Right kidney (tissue), 9 donors: ENCODE data around the gene OMD.

ENCODE experiments used
- DNase-seq: peaks from one replicate; pipeline ENCODE4 v3.0.0-alpha.2; 2016
- long read RNA-seq, 8 donors: transcript quantifications; one replicate each; lab custom pipeline, GENCODE V29; 2026

Gene OMD
- long read RNA-seq, donor 1, partial matches to known transcripts: 0 of 1 reads
- long read RNA-seq, donor 1, other reads (novel, unspliced or antisense): 0 of 1 reads
- long read RNA-seq, donor 2, partial matches to known transcripts: 0 of 2 reads
- long read RNA-seq, donor 2, other reads (novel, unspliced or antisense): 0 of 2 reads
- long read RNA-seq, donor 3, partial matches to known transcripts: 0 of 1 reads
- long read RNA-seq, donor 3, other reads (novel, unspliced or antisense): 0 of 1 reads
- long read RNA-seq, donor 4: 0 reads
- long read RNA-seq, donor 5: 0 reads
- long read RNA-seq, donor 6: 0 reads
- long read RNA-seq, donor 7: 0 reads
- long read RNA-seq, donor 8, partial matches to known transcripts: 0 of 1 reads
- long read RNA-seq, donor 8, other reads (novel, unspliced or antisense): 0 of 1 reads

DNA sequence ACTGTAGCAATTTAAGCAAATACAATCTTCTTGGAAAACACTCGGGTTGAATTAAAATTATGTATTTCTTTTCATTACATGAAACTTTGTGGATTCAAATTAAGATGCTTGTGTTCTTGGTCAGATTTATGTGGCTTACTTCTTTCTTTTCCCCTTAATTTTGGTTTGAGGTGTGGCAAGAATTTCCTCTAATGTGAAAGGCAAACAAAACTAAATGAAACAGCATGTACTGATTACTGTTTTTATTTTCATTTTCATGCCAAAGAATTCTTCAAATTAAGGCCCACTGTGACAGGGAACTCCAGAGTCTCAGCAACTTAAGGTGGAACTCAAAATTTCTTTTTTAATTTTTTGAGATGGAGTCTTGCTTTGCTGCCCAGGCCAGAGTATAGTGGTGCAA, at the start of gene OMD:
Gene OMD (minus strand): TSS at position 132 of the 400 bp plus-strand sequence. CDS start 6,913 bp downstream, outside the sequence.
- no peak for DNase-seq

DNA sequence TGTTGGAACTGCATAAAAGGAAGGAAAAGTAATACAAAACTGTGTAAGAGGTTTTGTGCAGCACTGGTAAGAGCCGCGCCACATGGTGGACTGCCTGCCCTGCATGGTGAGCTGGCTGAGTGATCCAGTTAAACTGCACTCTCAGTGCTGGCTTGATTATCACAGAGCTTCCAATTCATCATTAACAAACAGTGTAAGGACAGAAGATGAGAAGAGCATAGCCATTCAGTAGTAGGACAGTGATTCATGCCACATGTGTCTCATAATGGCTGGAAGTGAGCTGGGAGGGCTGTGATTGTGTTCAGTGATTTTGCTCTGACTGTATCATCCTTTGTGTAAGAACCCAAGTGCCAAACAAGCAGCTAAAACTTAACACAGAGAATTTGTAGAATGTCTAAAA, 43.9 kb upstream of the OMD start:
- no peak for DNase-seq

DNA sequence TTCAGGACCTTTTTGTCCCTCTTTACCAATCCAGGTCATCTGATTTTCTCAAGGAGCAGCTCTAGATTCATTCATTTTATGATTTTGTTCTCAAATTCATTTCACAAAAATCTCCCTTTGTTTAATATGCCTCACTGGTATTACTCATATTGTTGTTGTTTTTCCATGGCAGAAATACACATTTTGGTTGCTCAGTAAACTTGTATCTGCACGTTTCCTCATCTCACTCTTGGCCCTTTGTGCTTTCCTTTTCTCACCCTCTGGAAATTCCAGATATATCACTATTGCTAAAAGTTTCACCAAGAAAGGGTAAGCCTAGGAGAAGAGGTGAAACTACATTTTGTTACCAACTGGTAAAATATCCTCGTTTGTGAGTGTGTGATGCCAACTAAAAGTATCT, 43.2 kb upstream of the OMD start:
- no peak for DNase-seq

- no peak for DNase-seq
Observed at GRCh38 chr9:92467041-92467440, 42.8 kb upstream of the OMD start.

- DNase-seq: no peak
Observed at GRCh38 chr9:92463984-92464383, 39.7 kb upstream of the OMD start.

- DNase-seq: no peak
Observed at GRCh38 chr9:92463387-92463786, 39.1 kb upstream of the OMD start.

GRCh38 chr9:92457576-92457975, 33.3 kb upstream of the OMD start:
- DNase-seq: no peak

- no peak for DNase-seq
Observed at GRCh38 chr9:92455217-92455616, 30.9 kb upstream of the OMD start.

DNA sequence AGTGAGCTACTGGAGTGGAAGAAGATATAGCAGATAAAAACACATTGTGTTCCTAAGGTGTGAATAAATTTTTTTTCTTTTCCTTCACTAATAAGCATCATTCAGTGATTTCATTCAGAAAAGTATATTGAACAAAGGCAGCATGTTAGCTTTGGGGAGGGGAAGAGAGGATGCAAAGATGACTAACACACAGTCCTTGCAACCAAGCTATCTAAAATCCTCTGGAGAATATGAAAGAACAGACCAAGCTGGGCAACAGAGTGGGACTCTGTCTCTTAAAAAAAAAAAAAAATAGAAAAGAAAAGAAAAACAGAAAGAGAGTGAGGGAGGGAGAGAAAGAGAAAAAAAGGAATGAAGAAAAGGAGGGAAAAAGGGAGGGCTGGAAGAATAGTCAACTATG, 22.3 kb upstream of the OMD start:
- DNase-seq: no peak

- DNase-seq: no peak
Observed at GRCh38 chr9:92444841-92445240, 20.6 kb upstream of the OMD start.

DNA sequence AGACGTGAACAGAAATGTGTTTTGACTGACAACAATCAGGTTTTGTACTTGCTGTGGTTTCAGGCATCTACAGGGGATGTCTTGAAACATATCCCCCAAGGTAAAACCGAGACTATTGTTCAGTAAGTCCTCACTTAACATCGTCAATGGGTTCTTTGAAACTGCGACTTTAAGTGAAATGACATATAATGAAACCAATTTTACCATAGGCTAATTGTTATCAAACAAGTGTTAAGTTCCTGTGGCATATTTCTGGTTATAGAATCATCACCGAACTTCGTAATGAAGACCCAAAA, 16.4 kb upstream of the OMD start:
- DNase-seq: no peak

DNA sequence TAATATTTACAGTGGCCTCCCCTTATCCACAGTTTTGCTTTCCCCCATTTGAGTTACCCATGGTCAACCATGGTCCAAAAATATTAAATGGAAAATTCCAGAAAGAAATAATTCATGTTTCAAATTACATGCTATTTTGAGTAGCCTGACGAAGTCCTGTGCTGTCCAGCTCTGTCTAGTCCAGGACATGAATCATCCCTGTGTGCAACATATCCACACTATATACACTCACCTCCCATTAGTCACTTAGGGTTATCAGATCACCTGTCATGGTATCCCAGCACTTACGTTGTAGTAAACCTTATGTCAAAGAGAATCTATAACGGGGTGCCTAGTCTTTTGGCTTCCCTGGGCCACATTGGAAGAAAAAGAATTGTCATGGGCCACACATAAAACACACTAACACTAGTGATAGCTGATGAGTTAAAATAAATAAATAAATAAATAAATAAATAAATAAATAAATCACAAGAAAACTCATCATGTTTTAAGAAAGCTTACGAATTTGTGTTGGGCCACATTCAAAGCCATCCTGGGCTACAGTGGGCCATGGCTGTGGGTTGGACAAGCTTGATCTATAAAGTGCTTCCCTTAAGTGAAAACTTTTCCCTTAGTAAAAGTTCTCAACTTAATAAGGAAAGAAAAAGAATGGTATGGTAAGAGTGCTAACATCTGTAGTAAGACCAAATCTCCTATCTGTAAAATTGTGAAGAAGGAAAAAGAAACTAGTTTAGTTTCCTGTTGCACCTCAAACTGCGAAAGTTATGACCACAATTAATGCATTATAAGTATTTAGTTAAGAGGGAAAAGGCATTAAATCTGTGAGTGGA, 15.9 kb upstream of the OMD start:
- DNase-seq: no peak

GRCh38 chr9:92438900-92439526, 14.7 kb upstream of the OMD start:
- no peak for DNase-seq

DNA sequence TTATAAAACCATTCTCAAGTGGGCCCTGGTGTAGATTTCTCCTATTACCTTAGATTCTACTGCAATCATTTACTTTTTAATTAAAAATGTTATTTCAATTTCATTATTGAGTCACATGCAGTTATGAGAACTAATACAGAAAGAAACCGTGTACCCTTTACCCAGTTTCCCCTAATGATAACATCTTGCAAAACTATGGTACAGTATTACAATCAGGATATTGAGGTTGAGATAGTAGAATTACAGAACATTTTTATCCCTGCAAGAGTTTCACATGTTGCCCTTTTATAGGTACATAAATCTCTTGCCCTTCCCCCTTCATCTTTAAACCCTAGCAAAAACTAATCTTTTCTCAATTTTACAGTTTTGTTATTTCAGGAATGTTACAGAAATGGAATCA, 11.0 kb upstream of the OMD start:
- no peak for DNase-seq

GRCh38 chr9:92432972-92433548, 8.8 kb upstream of the OMD start:
- DNase-seq: no peak

DNA sequence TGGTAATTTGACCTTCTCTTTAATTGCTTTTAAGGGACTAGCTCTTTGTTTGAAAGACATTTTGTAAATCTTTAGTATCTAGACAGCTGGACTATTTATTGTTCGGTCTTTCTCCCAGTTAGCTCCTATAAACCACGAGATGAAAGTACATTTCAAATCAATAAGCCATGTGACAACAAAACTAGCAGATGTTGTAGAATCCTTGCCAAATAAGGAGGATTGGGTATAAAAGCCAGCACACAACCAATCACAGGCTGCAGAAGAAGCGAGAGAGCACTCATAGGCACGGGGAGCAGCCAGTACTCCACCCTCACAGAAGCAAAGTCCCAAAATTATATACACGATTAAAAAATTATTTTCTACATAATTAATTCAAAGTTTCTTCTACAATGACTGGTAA, 8.1 kb upstream of the OMD start:
- DNase-seq: no peak

- no peak for DNase-seq
Observed at GRCh38 chr9:92429836-92430235, 5.6 kb upstream of the OMD start.

DNA sequence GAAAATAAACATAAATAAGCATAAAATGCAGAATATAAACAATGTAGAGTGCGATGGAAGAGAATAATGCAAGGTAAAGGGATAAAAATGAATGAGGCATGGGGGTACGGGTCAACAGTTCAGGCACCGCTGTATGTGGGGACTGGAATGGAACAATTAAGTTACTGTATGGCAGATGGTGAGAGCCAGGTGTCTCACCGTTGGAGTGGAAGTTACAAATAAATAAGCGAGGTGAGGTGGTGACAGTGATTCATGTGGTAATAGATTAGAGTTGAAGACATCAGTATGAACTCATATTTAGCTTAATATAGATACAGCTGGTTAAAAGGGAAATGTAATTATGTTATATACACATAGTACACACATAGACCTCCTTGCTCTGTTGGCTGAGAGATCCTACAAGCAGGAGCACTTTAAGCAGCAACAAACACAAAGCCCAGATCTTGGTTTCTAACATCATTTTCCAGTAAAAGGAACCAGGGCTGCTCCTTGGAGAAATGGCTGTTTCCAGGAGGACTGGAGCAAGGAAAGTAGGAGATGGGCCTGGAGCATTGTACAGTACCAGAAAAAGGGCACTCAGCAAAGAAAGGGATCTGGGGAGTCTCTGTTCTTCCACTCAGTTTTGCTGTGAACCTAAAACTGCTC, 2.4 kb upstream of the OMD start:
- no peak for DNase-seq

DNA sequence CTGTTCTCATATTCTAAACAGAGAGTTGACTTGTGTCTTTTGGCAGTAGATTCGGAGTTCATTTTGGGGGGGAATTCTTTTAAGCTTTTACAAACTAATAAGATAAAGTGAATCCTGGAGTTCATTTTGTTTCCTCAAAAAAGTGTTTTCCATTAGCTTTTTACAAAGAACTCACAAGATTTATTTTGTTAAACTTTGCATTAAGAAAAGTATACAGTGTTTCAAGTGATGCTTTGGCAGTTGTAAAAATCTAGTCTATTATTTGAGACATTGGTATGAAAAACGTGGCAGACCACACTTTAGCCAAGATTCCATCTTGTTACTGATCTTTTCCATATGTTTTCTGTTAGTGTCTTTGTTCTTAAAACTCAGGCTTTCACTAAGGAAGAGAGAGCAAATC, 1.2 kb upstream of the OMD start:
- no peak for DNase-seq

DNA sequence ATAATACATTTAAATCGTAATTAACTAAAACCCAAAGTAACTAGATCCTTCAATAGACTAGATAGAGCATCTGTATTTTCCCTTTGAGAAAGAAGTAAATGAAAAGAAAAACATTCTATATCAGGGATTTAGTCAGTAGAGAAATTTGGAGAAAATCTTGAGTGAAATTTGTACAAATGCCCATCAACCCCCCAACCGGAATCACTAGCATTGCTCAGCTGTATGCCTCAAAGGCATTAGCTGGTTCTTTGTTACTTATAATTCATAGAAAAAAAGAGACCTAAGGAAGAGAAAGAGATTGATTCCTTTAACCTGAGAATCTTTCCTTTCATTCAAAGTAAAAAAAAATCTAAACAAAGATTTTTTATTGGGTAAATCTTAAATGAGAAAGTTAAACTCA, 659 bp downstream of the OMD start:
- DNase-seq: no peak

GRCh38 chr9:92422611-92423338, 1.5 kb downstream of the OMD start:
- no peak for DNase-seq

DNA sequence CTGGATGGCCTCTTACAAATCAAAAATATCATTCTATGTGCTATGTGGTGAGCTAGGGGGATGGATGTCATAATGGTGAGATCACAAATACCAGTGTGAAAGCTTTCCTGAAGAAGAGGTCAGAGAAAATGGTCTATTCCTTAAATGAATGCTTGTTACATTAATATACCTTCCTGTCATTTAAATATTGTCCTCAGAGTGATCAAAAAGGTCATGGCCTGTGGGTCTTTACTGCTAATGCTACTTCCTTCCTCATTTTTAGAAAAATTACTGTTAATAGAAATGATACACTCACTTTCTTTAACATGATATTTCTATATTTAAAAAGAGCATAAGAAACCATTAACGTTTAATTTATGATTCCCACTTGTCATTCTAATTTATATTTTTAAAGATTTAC, 9.7 kb downstream of the OMD start:
- DNase-seq: no peak
